LNCAP (cell line): ENCODE results near the gene INSRR.

Experiments used
- TF ChIP-seq, protein P1 (sequence below): fragments of 450-650 bp; IDR thresholded peaks from 2 replicates; pipeline ENCODE4 v1.5.1; 2017; ENCODE audit warnings: mild to moderate bottlenecking

Gene INSRR

GRCh38 chr1:156816561-156817328, 42.2 kb downstream of the INSRR start, which contains the start of gene SH2D2A:
SH2D2A (minus strand) TSS chr1:156816848; CDS start chr1:156816708, 140 bp downstream.
- TF ChIP-seq, protein P1, sequence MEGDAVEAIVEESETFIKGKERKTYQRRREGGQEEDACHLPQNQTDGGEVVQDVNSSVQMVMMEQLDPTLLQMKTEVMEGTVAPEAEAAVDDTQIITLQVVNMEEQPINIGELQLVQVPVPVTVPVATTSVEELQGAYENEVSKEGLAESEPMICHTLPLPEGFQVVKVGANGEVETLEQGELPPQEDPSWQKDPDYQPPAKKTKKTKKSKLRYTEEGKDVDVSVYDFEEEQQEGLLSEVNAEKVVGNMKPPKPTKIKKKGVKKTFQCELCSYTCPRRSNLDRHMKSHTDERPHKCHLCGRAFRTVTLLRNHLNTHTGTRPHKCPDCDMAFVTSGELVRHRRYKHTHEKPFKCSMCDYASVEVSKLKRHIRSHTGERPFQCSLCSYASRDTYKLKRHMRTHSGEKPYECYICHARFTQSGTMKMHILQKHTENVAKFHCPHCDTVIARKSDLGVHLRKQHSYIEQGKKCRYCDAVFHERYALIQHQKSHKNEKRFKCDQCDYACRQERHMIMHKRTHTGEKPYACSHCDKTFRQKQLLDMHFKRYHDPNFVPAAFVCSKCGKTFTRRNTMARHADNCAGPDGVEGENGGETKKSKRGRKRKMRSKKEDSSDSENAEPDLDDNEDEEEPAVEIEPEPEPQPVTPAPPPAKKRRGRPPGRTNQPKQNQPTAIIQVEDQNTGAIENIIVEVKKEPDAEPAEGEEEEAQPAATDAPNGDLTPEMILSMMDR = no peak

- TF ChIP-seq, protein P1 = no peak
These were observed 42.9 kb downstream of the INSRR start for GRCh38 chr1:156815961-156816422.

- TF ChIP-seq, protein P1 = no peak
These were observed 43.5 kb downstream of the INSRR start for GRCh38 chr1:156815307-156815826.

DNA sequence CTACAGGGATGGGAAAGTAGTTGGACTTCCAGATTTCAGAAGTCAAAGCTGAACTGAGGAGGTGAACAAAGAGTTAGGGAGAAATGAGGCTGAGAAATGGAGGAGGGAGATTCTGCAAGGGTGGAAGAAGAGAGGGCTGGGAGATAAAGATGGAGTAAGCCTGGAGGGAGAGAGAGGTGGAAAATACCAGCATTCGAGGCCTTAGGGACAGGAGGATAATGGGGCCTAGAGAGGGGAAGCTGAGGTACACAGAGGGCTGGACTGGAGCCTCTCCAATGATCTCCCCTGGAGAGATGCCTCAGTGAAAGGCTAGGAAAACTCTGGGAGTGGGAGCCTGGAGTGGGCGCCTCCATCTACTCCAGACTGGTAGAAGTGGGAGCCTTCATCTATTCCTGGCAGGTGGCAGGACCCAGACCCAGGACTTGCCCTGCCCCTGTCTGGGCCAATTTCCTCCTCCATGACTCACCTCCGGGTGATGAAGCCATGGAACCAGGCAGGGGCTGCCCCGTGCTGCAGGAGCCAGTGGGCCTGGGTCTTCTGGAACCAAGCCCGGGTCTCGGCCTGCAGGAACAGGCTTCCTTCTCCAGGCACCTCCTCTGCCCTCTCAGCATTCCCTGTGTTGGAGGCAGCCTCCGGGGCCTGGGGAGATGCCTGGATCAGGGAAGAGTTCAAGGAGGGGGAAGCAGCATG, 44.2 kb downstream of the INSRR start:
- TF ChIP-seq, protein P1 = no peak

DNA sequence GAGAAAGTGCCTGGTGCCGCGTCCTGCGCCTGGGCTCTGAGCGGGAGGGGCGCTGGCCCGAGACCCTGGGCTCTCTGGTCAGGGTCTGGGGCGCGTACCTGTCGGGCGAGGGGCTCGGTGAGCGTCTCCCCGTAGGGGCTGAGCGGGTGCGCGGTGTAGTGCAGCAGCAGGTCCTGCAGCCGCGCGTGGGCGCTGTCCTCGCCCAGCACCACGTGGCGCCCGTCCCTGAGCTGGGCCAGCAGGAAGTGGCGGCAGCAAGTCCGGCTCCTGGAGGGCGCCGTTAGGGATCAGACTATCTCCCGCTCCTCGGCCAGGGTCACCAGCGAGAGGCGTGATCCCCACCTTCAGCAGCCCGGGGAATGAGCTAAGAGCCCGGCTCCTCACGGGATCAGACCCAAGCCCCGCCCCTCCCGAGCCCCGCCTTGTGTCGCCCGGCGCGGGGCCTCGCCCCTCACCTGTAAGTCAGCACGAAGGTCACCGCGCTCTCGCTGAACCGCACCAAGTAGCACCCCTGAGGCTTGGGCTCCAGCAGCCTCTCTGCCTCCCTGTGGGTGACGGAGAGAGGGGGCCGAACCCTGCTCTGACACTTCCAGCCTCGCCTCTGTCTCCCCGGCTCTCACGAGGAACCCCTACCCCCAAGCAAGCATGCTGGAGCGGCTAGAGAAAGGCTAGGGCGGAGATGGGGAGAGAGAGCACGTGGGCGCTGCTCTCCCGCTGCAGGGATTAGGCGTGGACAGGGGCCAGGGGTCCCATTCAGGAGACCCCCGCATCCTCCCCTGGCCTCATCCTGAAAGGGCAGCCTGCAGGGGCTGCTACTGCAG, 45.0 kb downstream of the INSRR start:
- TF ChIP-seq, protein P1 = no peak; the same call in 1 of the 2 replicates

DNA sequence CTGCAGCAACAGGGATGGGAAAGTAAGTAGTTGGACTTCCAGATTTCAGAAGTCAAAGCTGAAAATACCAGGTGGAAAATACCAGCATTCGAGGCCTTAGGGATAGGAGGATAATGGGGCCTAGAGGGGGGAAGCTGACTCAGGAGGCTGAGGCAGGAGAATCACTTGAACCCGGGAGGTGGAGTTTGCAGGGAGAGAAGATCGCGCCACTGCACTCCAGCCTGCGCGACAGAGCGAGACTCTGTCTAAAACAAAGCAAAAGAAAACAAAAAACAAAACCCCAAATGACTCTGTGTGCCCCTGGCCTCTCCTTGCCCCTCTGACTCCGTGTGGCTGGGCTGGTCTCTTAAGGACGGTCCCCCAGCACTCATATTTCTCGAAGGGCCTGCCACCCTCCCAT, 45.6 kb downstream of the INSRR start:
- TF ChIP-seq, protein P1 = no peak
